Calu3 (cell line): ENCODE results near the gene CUL9. TPM values are rescaled to one million over a fixed set of nuclear protein-coding genes. Genes with fewer than 3 reads are reported as not detected.

ENCODE experiments used
- BruUV-seq: library from RNA; stranded (reverse); fragments of 400-500 nt; replicated peaks from 2 replicates; lab custom pipeline; 2021; lab: Mats Ljungman, UMichigan
- CTCF ChIA-PET: fragments of 300-600 bp; sonication (Branson Sonifier 250); formaldehyde crosslinking; loops from one replicate; lab custom pipeline; 2022; ENCODE audit warnings: antibody characterized with exemption; lab: Charles Lee
- DNase-seq: peaks from one replicate; pipeline ENCODE4 v3.0.0; 2022
- H3K27ac Mint-ChIP-seq: one replicate; pipeline ENCODE4 v1.8.0; 2022; ENCODE audit warnings: mixed read lengths; ENCODE audit not compliant: unreplicated experiment
- H3K27me3 Mint-ChIP-seq: one replicate; pipeline ENCODE4 v1.8.0; 2022; ENCODE audit warnings: mixed read lengths; ENCODE audit not compliant: unreplicated experiment
- H3K36me3 Mint-ChIP-seq: one replicate; pipeline ENCODE4 v1.8.0; 2022; ENCODE audit warnings: mild to moderate bottlenecking, moderate library complexity, mixed read lengths; ENCODE audit not compliant: insufficient read depth, unreplicated experiment
- H3K4me1 Mint-ChIP-seq: one replicate; pipeline ENCODE4 v1.8.0; 2022; ENCODE audit warnings: mild to moderate bottlenecking, low read depth, mixed read lengths; ENCODE audit not compliant: unreplicated experiment
- H3K4me3 Mint-ChIP-seq: one replicate; pipeline ENCODE4 v1.8.0; 2022; ENCODE audit warnings: mild to moderate bottlenecking, low read depth, moderate library complexity, mixed read lengths; ENCODE audit not compliant: unreplicated experiment
- H3K9me3 Mint-ChIP-seq: one replicate; pipeline ENCODE4 v1.8.0; 2022; ENCODE audit warnings: low read depth, mixed read lengths; ENCODE audit not compliant: unreplicated experiment
- intact Hi-C: fragments of 100-400 bp; cut with micrococcal nuclease; formaldehyde crosslinking; loops from one replicate; pipeline ENCODE4 v1.10.0; 2022; ENCODE audit not compliant: unreplicated experiment
- total RNA-seq: library from RNA; stranded (reverse); gene quantifications from 2 replicates; pipeline ENCODE4 v1.2.3, GENCODE V29; 2022
- TF ChIP-seq, protein P1 (sequence below): fragments of 200-600 bp; IDR thresholded peaks from one replicate; pipeline ENCODE4 v1.8.0; 2022; ENCODE audit warnings: antibody characterized with exemption; ENCODE audit not compliant: unreplicated experiment

Gene CUL9
- total RNA-seq, 1 experiment from 2014 or later: 73.1 TPM

DNA sequence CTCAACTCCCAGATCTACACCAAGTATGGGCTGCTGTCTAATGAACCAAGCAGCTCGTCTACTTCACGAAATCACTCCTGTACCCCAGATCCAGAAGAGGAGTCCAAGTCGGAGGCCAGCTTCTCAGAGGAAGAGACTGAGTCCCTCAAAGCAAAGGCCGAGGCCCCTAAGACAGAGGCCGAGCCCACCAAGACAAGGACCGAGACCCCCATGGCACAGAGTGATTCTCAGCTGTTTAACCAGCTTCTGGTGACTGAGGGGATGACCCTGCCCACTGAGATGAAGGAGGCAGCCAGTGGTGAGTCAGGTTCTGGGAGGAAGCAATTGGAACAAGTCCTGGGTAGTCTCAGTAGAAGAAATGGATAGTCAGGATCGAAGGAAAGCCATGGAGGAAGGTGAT is 5.8 kb downstream of the CUL9 start:
- TF ChIP-seq, protein P1, sequence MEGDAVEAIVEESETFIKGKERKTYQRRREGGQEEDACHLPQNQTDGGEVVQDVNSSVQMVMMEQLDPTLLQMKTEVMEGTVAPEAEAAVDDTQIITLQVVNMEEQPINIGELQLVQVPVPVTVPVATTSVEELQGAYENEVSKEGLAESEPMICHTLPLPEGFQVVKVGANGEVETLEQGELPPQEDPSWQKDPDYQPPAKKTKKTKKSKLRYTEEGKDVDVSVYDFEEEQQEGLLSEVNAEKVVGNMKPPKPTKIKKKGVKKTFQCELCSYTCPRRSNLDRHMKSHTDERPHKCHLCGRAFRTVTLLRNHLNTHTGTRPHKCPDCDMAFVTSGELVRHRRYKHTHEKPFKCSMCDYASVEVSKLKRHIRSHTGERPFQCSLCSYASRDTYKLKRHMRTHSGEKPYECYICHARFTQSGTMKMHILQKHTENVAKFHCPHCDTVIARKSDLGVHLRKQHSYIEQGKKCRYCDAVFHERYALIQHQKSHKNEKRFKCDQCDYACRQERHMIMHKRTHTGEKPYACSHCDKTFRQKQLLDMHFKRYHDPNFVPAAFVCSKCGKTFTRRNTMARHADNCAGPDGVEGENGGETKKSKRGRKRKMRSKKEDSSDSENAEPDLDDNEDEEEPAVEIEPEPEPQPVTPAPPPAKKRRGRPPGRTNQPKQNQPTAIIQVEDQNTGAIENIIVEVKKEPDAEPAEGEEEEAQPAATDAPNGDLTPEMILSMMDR: no peak
- intact Hi-C loops: no loop called here
- Mint-ChIP-seq H3K27ac (no peak overlapping the region), H3K36me3 (peaks cover 26% of the 10 kb centered on the region), H3K4me3 (no peak overlapping the region), H3K27me3 (no peaks in the 10 kb centered on the region), H3K4me1 (peaks cover 24% of the 10 kb centered on the region), H3K9me3 (no peaks in the 10 kb centered on the region)
- BruUV-seq: no TSS peak
- CTCF ChIA-PET: no interaction called here
- DNase-seq: no peak

DNA sequence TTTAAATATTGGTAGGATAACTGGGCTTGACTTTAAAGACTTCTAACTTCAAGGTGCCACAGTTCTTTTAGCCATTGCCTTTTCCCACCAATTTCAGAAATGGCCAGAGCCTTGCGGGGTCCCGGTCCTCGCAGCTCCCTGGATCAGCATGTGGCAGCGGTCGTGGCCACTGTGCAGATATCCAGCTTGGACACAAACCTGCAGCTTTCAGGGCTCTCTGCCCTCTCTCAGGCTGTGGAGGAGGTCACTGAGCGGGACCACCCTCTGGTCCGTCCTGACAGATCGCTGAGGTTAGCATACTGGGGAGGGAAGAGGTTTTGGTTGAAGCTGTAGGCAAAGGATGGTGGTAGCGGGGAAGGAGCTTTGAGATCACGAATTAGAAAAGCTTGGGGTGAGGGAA is 6.4 kb downstream of the CUL9 start:
- Mint-ChIP-seq H3K4me3 (no peak overlapping the region), H3K9me3 (no peaks in the 10 kb centered on the region), H3K27me3 (no peaks in the 10 kb centered on the region), H3K27ac (no peak overlapping the region), H3K4me1 (peaks cover 18% of the 10 kb centered on the region), H3K36me3 (peaks cover 28% of the 10 kb centered on the region)
- intact Hi-C loops: no loop called here
- no peak for DNase-seq
- no TSS peak for BruUV-seq
- CTCF ChIA-PET: no interaction called here
- TF ChIP-seq, protein P1: no peak

DNA sequence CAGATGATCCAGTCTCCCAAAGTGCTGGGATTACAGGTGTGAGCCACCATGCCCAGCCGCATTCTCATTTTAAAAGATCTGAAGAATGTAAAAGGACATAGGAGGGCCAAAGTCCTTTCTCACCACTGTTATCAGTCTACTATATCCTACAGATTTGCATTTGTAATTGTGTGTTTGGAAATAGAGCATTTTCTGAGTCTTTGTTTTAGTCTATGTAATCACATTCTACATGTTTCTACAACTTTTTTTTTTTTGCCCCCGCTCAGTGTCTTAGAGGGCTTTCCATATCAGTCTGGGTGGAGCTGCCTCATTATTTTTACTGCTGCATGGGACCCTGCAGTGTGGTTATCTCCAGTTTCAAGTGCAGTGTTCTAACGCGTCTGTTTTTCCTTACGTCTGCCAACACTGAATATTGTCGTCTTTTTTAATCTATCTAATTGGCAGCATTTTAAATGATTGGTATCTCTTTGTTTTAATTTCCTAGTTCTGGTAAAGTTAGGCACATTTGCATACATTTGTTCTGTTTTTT is 7.8 kb downstream of the CUL9 start:
- Mint-ChIP-seq H3K4me3 (no peak overlapping the region), H3K27ac (no peak overlapping the region), H3K27me3 (no peaks in the 10 kb centered on the region), H3K4me1 (peaks cover 3% of the 10 kb centered on the region), H3K36me3 (peaks cover 22% of the 10 kb centered on the region), H3K9me3 (no peaks in the 10 kb centered on the region)
- intact Hi-C loops: no loop called here
- TF ChIP-seq, protein P1: no peak
- CTCF ChIA-PET: no interaction called here
- DNase-seq: no peak
- BruUV-seq: no TSS peak

GRCh38 chr6:43192911-43193310 is 10.9 kb downstream of the CUL9 start:
- TF ChIP-seq, protein P1: no peak
- no peak for DNase-seq
- Mint-ChIP-seq H3K27me3 (no peaks in the 10 kb centered on the region), H3K27ac (no peak overlapping the region), H3K9me3 (no peaks in the 10 kb centered on the region), H3K36me3 (peaks cover 13% of the 10 kb centered on the region), H3K4me1 (no peaks in the 10 kb centered on the region), H3K4me3 (no peak overlapping the region)
- CTCF ChIA-PET: no interaction called here
- BruUV-seq: no TSS peak
- intact Hi-C loops: no loop called here
